WTC11 (cell line): Measurements from ENCODE around the gene STRADB. TPM values are rescaled to one million over a fixed set of nuclear protein-coding genes. Genes with fewer than 3 reads are reported as not detected.
"Not testable (repeated sequence)": the region's sequence is repeated elsewhere in the genome, so short reads cannot be mapped to it uniquely, and the experiment has no call there.

Experiments used
- ATAC-seq: fragments of 200-7000 bp; cut with Tn5 transposase; 2 replicates; pipeline ENCODE4 v1.10.0; 2021; ENCODE audit warnings: mild to moderate bottlenecking, moderate library complexity
- CTCF ChIA-PET: fragments of 300-600 bp; sonication (Branson Sonifier 250); formaldehyde crosslinking; loops from one replicate; lab custom pipeline; 2021; ENCODE audit warnings: antibody characterized with exemption; lab: Charles Lee
- POLR2A ChIA-PET: fragments of 350-600 bp; sonication (Branson Sonifier 250); formaldehyde crosslinking; loops from one replicate; lab custom pipeline; 2021; ENCODE audit warnings: antibody characterized with exemption; lab: Charles Lee
- DNase-seq: peaks from one replicate; pipeline ENCODE4 v3.0.0; 2021; ENCODE audit warnings: low spot score
- H3K27ac Mint-ChIP-seq: 2 replicates; pipeline ENCODE4 v1.8.0; 2021; ENCODE audit warnings: mixed read lengths
- H3K27me3 Mint-ChIP-seq: 2 replicates; pipeline ENCODE4 v1.8.0; 2021; ENCODE audit warnings: low read depth, mild to moderate bottlenecking, moderate library complexity, mixed read lengths
- H3K36me3 Mint-ChIP-seq: 2 replicates; pipeline ENCODE4 v1.8.0; 2021; ENCODE audit warnings: mixed read lengths
- H3K4me1 Mint-ChIP-seq: 2 replicates; pipeline ENCODE4 v1.8.0; 2022; ENCODE audit warnings: mixed read lengths
- H3K4me3 Mint-ChIP-seq: 2 replicates; pipeline ENCODE4 v1.8.0; 2021; ENCODE audit warnings: mild to moderate bottlenecking, moderate library complexity, mixed read lengths
- H3K9me3 Mint-ChIP-seq: 2 replicates; pipeline ENCODE4 v1.8.0; 2021; ENCODE audit warnings: mixed read lengths
- EMX1 ChIP-seq: fragments of 250-450 bp; sonication (Bioruptor Pico); IDR thresholded peaks from 2 replicates; pipeline ENCODE4 v1.8.0; 2021; ENCODE audit warnings: mild to moderate bottlenecking
- TCF7 ChIP-seq: sonication (generic); formaldehyde crosslinking; IDR thresholded peaks from 2 replicates; pipeline ENCODE4 v1.8.0; 2022; ENCODE audit warnings: mild to moderate bottlenecking, low read depth, missing genetic modification reagents, moderate library complexity
- TEAD1 ChIP-seq: sonication (generic); formaldehyde crosslinking; IDR thresholded peaks from 2 replicates; pipeline ENCODE4 v1.8.0; 2022; ENCODE audit warnings: mild to moderate bottlenecking, missing genetic modification reagents
- total RNA-seq: library from RNA; stranded (reverse); gene quantifications from 3 replicates; pipeline ENCODE4 v1.2.3, GENCODE V29; 2021
- TF ChIP-seq, protein P1 (sequence below): sonication (generic); formaldehyde crosslinking; IDR thresholded peaks from 2 replicates; pipeline ENCODE4 v1.8.0; 2022; ENCODE audit warnings: mild to moderate bottlenecking, missing genetic modification reagents
- TF ChIP-seq, protein P2 (sequence below): fragments of 250-450 bp; sonication (Bioruptor Pico); IDR thresholded peaks from 2 replicates; pipeline ENCODE4 v1.9.0; 2021; ENCODE audit warnings: mild to moderate bottlenecking, borderline replicate concordance
- TF ChIP-seq, protein P3 (sequence below): sonication (generic); formaldehyde crosslinking; IDR thresholded peaks from 2 replicates; pipeline ENCODE4 v1.8.1; 2023; ENCODE audit warnings: mild to moderate bottlenecking, missing genetic modification reagents

The STRADB gene
- total RNA-seq, 1 experiment from 2014 or later = 36.7 TPM

GRCh38 chr2:201419986-201420385, 31.6 kb upstream of the STRADB start:
- CTCF ChIA-PET = no interaction called here

GRCh38 chr2:201420442-201421113, 31.0 kb upstream of the STRADB start:
- Mint-ChIP-seq H3K4me3 (no peak overlapping the region), H3K36me3 (no peaks in the 10 kb centered on the region), H3K27me3 (no peaks in the 10 kb centered on the region), H3K4me1 (peaks cover 7% of the 10 kb centered on the region), H3K27ac (no peak overlapping the region), H3K9me3 (no peaks in the 10 kb centered on the region)
- POLR2A ChIA-PET = no interaction called here
- no peak for DNase-seq
- no peak for TF ChIP-seq EMX1
- TF ChIP-seq TEAD1 (CRISPR knock-in tag) = no peak
- TF ChIP-seq, protein P1, sequence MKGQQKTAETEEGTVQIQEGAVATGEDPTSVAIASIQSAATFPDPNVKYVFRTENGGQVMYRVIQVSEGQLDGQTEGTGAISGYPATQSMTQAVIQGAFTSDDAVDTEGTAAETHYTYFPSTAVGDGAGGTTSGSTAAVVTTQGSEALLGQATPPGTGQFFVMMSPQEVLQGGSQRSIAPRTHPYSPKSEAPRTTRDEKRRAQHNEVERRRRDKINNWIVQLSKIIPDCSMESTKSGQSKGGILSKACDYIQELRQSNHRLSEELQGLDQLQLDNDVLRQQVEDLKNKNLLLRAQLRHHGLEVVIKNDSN = no peak
- TF ChIP-seq, protein P2, sequence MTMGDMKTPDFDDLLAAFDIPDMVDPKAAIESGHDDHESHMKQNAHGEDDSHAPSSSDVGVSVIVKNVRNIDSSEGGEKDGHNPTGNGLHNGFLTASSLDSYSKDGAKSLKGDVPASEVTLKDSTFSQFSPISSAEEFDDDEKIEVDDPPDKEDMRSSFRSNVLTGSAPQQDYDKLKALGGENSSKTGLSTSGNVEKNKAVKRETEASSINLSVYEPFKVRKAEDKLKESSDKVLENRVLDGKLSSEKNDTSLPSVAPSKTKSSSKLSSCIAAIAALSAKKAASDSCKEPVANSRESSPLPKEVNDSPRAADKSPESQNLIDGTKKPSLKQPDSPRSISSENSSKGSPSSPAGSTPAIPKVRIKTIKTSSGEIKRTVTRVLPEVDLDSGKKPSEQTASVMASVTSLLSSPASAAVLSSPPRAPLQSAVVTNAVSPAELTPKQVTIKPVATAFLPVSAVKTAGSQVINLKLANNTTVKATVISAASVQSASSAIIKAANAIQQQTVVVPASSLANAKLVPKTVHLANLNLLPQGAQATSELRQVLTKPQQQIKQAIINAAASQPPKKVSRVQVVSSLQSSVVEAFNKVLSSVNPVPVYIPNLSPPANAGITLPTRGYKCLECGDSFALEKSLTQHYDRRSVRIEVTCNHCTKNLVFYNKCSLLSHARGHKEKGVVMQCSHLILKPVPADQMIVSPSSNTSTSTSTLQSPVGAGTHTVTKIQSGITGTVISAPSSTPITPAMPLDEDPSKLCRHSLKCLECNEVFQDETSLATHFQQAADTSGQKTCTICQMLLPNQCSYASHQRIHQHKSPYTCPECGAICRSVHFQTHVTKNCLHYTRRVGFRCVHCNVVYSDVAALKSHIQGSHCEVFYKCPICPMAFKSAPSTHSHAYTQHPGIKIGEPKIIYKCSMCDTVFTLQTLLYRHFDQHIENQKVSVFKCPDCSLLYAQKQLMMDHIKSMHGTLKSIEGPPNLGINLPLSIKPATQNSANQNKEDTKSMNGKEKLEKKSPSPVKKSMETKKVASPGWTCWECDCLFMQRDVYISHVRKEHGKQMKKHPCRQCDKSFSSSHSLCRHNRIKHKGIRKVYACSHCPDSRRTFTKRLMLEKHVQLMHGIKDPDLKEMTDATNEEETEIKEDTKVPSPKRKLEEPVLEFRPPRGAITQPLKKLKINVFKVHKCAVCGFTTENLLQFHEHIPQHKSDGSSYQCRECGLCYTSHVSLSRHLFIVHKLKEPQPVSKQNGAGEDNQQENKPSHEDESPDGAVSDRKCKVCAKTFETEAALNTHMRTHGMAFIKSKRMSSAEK (CRISPR knock-in tag) = no peak
- no peak for ATAC-seq
- CTCF ChIA-PET = no interaction called here

More at GRCh38 chr2:201419986-201420385, 31.6 kb upstream of the STRADB start:
- Mint-ChIP-seq H3K27ac (no peak overlapping the region), H3K36me3 (no peaks in the 10 kb centered on the region), H3K4me3 (no peak overlapping the region), H3K9me3 (no peaks in the 10 kb centered on the region), H3K27me3 (no peaks in the 10 kb centered on the region), H3K4me1 (peaks cover 7% of the 10 kb centered on the region)
- TF ChIP-seq TCF7 (CRISPR knock-in tag) = no peak
- DNase-seq = no peak
- POLR2A ChIA-PET = no interaction called here
- ATAC-seq = no peak

DNA sequence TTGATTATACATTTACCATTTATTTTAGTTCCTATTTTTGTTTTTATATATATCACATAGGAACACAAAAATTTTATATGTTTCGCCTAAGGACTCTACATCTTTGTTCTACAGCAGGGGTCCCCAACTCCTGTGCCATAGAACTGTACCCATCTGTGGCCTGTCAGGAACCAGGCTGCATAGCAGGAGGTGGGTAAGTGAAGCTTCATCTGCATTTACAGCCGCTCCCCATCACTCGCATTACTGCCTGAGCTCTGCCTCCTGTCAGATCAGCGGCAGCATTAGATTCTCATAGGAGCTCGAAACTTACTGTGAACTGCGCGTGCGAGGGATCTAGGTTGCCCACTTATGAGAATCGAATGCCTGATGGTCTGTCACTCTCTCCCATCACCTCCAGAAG, 25.6 kb upstream of the STRADB start:
- Mint-ChIP-seq H3K27ac (no peak overlapping the region), H3K9me3 (peaks cover 30% of the 10 kb centered on the region), H3K4me3 (no peak overlapping the region), H3K36me3 (peaks cover 25% of the 10 kb centered on the region), H3K27me3 (peaks cover 4% of the 10 kb centered on the region; the same call in 1 of the 2 replicates), H3K4me1 (no peaks in the 10 kb centered on the region)
- CTCF ChIA-PET = interaction anchor here (0.9 kb wide), 1 partner anchor 25 kb away, joined by 3 read pairs; the partner anchor contains the start of genes STRADB and TRAK2
- no peak for DNase-seq
- no peak for ATAC-seq
- TF ChIP-seq, protein P3, sequence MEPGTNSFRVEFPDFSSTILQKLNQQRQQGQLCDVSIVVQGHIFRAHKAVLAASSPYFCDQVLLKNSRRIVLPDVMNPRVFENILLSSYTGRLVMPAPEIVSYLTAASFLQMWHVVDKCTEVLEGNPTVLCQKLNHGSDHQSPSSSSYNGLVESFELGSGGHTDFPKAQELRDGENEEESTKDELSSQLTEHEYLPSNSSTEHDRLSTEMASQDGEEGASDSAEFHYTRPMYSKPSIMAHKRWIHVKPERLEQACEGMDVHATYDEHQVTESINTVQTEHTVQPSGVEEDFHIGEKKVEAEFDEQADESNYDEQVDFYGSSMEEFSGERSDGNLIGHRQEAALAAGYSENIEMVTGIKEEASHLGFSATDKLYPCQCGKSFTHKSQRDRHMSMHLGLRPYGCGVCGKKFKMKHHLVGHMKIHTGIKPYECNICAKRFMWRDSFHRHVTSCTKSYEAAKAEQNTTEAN (CRISPR knock-in tag) = no peak
- POLR2A ChIA-PET = no interaction called here

GRCh38 chr2:201428366-201428765, 23.2 kb upstream of the STRADB start:
- H3K9me3 Mint-ChIP-seq = peaks cover 38% of the 10 kb centered on the region
- H3K4me1 Mint-ChIP-seq, H3K4me3 Mint-ChIP-seq, CTCF ChIA-PET, DNase-seq, ATAC-seq, H3K27me3 Mint-ChIP-seq, POLR2A ChIA-PET, H3K27ac Mint-ChIP-seq: not testable (repeated sequence)
- H3K36me3 Mint-ChIP-seq = peaks cover 33% of the 10 kb centered on the region

DNA sequence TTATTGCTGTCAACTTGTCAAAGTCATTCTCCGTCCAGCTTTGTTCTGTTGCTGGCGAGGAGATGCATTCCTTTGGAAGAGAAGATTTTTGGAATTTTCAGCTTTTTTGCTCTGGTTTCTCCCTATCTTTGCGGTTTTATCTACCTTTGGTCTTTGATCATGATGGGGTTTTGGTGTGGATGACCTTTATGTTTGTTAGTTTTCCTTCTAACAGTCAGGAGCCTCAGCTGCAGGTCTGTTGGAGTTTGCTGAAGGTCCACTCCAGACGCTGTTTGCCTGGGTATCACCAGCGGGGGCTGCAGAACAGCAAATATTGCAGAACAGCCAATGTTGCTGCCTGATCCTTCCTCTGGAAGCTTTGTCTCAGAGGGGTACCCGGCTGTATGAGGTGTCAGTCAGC, 21.7 kb upstream of the STRADB start:
- CTCF ChIA-PET, H3K27me3 Mint-ChIP-seq, H3K4me3 Mint-ChIP-seq, H3K27ac Mint-ChIP-seq, DNase-seq, ATAC-seq: not testable (repeated sequence)
- Mint-ChIP-seq H3K9me3 (peaks cover 38% of the 10 kb centered on the region), H3K36me3 (peaks cover 33% of the 10 kb centered on the region), H3K4me1 (peaks cover 12% of the 10 kb centered on the region)
- POLR2A ChIA-PET = interaction anchor here (0.6 kb wide), 1 partner anchor 636 kb away, joined by 4 read pairs; no protein-coding TSS in a partner anchor

DNA sequence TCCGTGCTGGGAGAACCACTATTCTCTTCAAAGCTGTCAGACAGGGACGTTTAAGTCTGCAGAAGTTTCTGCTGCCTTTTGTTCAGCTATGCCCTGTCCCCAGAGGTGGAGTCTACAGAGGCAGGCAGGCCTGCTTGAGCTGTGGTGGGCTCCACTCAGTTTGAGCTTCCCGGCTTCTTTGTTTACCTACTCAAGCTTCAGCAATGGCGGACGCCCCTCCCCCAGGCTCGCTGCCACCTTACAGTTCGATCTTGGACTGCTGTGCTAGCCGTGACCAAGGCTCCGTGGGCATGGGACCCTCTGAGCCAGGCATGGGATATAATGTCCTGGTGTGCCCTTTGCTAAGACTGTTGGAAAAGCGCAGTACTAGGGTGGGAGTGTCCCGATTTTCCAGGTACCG, 21.2 kb upstream of the STRADB start:
- CTCF ChIA-PET, DNase-seq, POLR2A ChIA-PET, H3K27ac Mint-ChIP-seq, ATAC-seq, H3K27me3 Mint-ChIP-seq, H3K4me3 Mint-ChIP-seq: not testable (repeated sequence)
- H3K9me3 Mint-ChIP-seq = peaks cover 38% of the 10 kb centered on the region
- peaks cover 12% of the 10 kb centered on the region for H3K4me1 Mint-ChIP-seq
- peaks cover 33% of the 10 kb centered on the region for H3K36me3 Mint-ChIP-seq
